Fibroblast of lung (primary cell): ENCODE data around the gene PKIG. TPM values are rescaled to one million over a fixed set of nuclear protein-coding genes. Genes with fewer than 3 reads are reported as not detected.
A peak's percentile ranks its signal among the peaks of the same experiment; 100 is the strongest.
"Not testable (repeated sequence)": the region's sequence is repeated elsewhere in the genome, so short reads cannot be mapped to it uniquely, and the experiment has no call there.

Experiments used
- DNase-seq, 2 donors: peaks; one replicate each; pipeline versions ENCODE4 v3.0.0 to v3.0.0-alpha.2; 2010; ENCODE audit warnings: low read depth in 2 of 2
- H2AFZ ChIP-seq: 2 replicates; pipeline ENCODE4 v1.5.1; 2012; ENCODE audit warnings: low read length, control low read depth, inconsistent platforms
- H3K27ac ChIP-seq: 2 replicates; pipeline ENCODE4 v1.5.1; 2011; ENCODE audit warnings: low read length, control low read depth; ENCODE audit not compliant: insufficient read depth
- H3K27me3 ChIP-seq: 2 replicates; pipeline ENCODE4 v1.5.1; 2011; ENCODE audit warnings: mild to moderate bottlenecking, low read length; ENCODE audit not compliant: control insufficient read depth, insufficient read depth
- H3K36me3 ChIP-seq: 2 replicates; pipeline ENCODE4 v1.5.1; 2011; ENCODE audit warnings: low read length; ENCODE audit not compliant: control insufficient read depth, insufficient read depth
- H3K4me1 ChIP-seq: 2 replicates; pipeline ENCODE4 v1.5.1; 2011; ENCODE audit warnings: low read length; ENCODE audit not compliant: control insufficient read depth, insufficient read depth; ENCODE audit errors: extremely low read depth
- H3K4me2 ChIP-seq: 2 replicates; pipeline ENCODE4 v1.5.1; 2011; ENCODE audit warnings: low read length, control low read depth; ENCODE audit not compliant: insufficient read depth; ENCODE audit errors: extremely low read depth
- H3K4me3 ChIP-seq, 4 experiments: fragments of 200-600 bp in 1 of 4; sonication (generic) in 1 of 4; replicated peaks in 1 of 4; 2 replicates each; pipeline ENCODE4 v1.5.1; 2011 to 2016; ENCODE audit warnings: low read length in 4 of 4, low read depth in 3 of 4, mild to moderate bottlenecking in 3 of 4, control low read depth in 2 of 4, inconsistent platforms in 1 of 4, mixed read lengths in 1 of 4; ENCODE audit not compliant: insufficient read depth in 1 of 4; ENCODE audit errors: control extremely low read depth in 1 of 4
- H3K79me2 ChIP-seq: 2 replicates; pipeline ENCODE4 v1.5.1; 2012; ENCODE audit warnings: mild to moderate bottlenecking, low read length, inconsistent platforms; ENCODE audit not compliant: control insufficient read depth, insufficient read depth
- H3K9ac ChIP-seq: 2 replicates; pipeline ENCODE4 v1.5.1; 2011; ENCODE audit warnings: mild to moderate bottlenecking, low read length, control low read depth; ENCODE audit not compliant: insufficient read depth
- H3K9me3 ChIP-seq: 2 replicates; pipeline ENCODE4 v1.5.1; 2012; ENCODE audit warnings: low read depth, low read length; ENCODE audit not compliant: control insufficient read depth, insufficient read depth
- H4K20me1 ChIP-seq: 2 replicates; pipeline ENCODE4 v1.5.1; 2011; ENCODE audit warnings: low read length; ENCODE audit not compliant: control insufficient read depth, insufficient read depth; ENCODE audit errors: extremely low read depth
- EZH2 ChIP-seq: IDR thresholded peaks from 2 replicates; pipeline ENCODE4 v1.5.1; 2012; ENCODE audit warnings: low read length, control low read depth, mild to moderate bottlenecking; ENCODE audit errors: missing control alignments
- polyA plus RNA-seq, 2 donors: library from polyadenylated mRNA; depleted of rRNA in 1 of 2; stranded (reverse) in 1 of 2; unstranded in 1 of 2; fragments of >200 nt; gene quantifications; 2 replicates each; pipeline ENCODE4 v1.2.1, GENCODE V29; 2011 to 2012; ENCODE audit warnings: missing spikeins in 1 of 2
- total RNA-seq: library from RNA; depleted of rRNA; stranded (reverse); fragments of >200 nt; gene quantifications from 2 replicates; pipeline ENCODE4 v1.2.1, GENCODE V29; 2014
- TF ChIP-seq, protein P1 (sequence below), 2 donors: IDR thresholded peaks in 1 of 2; conservative IDR thresholded peaks in 1 of 2; 1 replicate in 1 of 2; 2 replicates in 1 of 2; pipeline ENCODE4 v1.5.1; 2011 to 2012; ENCODE audit warnings: low read length in 2 of 2, control low read depth in 1 of 2, inconsistent platforms in 1 of 2, low read depth in 1 of 2, mild to moderate bottlenecking in 1 of 2

PKIG gene
- total and polyA plus RNA-seq, 2 donors (not counting 1 experiment from before 2014, with no cell fraction given): 192 to 234 TPM

DNA sequence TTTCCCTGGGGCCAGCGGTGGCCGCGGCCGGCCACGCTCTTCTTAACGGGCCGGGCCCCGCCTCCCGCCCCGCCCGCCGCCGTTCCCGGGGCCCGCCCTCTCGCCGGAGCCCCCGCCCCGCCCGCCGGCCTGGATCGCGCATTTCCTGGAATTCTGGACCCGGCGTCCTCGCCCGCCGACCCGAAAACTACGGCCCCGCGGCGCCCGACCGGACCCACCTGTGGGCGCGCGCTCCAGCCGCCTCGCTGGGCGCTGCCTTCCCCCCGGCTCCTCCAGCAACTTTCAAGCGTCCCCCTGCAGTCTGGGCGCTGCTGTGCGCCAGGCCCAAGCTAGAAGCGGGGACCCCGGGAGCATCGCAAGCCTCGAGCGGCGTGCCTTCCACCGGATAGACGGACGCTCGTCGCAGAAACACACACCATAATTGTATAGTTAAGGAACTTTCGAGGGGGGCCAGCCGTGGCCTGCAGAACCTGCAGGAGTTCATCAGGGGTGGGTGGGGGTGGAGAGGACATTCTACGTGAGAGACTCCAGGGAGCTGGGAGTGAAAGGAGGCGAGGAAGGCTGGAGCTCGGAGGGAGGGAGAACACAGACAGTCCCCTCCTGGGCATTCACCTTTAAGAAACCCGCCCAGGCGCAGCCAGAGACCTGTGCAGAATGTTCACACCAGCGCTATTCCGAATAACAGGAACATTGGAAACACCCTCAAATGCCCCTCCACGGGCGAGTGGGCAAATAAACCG lies 69.5 kb downstream of the PKIG start, which contains the start of gene ADA:
TSS of gene ADA (minus strand) at position 16 of the 740 bp plus-strand sequence. CDS start 92 bp downstream, outside the sequence.
- peak in 1 of 2 donors; percentile 38 for DNase-seq

DNA sequence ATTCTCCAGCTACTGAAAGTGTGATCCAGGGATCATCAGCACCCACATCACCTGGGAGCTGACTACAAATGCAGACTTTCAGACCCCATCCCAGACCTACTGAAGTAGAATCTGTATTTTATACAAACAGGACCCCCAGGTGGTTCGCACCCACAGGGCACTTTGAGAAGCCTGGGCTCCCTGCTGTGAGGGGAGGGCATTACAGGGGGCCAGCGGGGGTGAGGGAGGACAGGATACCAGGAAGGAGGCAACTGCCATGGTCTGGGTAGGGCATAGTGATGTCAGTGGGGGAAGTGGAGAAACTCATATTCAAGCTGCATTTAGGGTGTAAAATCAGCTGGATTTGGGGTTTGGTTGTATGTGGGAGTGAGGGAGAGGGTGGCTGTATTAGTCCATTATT lies 71.2 kb downstream of the PKIG start:
- Histone ChIP-seq H3K27ac (no peak overlapping the region), H2AFZ (no peak overlapping the region), H3K4me3 (no peak overlapping the region), H3K4me2 (no peak overlapping the region), H3K9ac (no peak overlapping the region), H3K27me3 (peaks cover 20% of the 10 kb centered on the region), H3K4me1 (peaks cover 2% of the 10 kb centered on the region), H3K36me3 (no peaks in the 10 kb centered on the region), H4K20me1 (no peaks in the 10 kb centered on the region), H3K79me2 (no peaks in the 10 kb centered on the region), H3K9me3 (no peaks in the 10 kb centered on the region)
- no peak for DNase-seq
- TF ChIP-seq, protein P1, sequence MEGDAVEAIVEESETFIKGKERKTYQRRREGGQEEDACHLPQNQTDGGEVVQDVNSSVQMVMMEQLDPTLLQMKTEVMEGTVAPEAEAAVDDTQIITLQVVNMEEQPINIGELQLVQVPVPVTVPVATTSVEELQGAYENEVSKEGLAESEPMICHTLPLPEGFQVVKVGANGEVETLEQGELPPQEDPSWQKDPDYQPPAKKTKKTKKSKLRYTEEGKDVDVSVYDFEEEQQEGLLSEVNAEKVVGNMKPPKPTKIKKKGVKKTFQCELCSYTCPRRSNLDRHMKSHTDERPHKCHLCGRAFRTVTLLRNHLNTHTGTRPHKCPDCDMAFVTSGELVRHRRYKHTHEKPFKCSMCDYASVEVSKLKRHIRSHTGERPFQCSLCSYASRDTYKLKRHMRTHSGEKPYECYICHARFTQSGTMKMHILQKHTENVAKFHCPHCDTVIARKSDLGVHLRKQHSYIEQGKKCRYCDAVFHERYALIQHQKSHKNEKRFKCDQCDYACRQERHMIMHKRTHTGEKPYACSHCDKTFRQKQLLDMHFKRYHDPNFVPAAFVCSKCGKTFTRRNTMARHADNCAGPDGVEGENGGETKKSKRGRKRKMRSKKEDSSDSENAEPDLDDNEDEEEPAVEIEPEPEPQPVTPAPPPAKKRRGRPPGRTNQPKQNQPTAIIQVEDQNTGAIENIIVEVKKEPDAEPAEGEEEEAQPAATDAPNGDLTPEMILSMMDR (conservative IDR thresholded peaks at IDR 0.05 in 1 of 2, IDR thresholded peaks at IDR 0.05 in 1 of 2; ENCODE audit: low read depth in 1 of 2, low read length in 2 of 2): no peak
- TF ChIP-seq EZH2: no peak

More for the DNA sequence above, 69.5 kb downstream of the PKIG start, which contains the start of gene ADA:
- no peaks in the 10 kb centered on the region for H3K79me2 ChIP-seq
- H2AFZ ChIP-seq: peak within 1 kb of the TSS; percentile 14
- H4K20me1 ChIP-seq: no peaks in the 10 kb centered on the region
- H3K4me2 ChIP-seq: peak within 1 kb of the TSS; percentile 77
- H3K9ac ChIP-seq: peak within 1 kb of the TSS; percentile 48
- H3K27ac ChIP-seq: no peak within 1 kb of the TSS
- peaks cover 2% of the 10 kb centered on the region for H3K4me1 ChIP-seq
- peaks cover 20% of the 10 kb centered on the region for H3K27me3 ChIP-seq
- no peaks in the 10 kb centered on the region for H3K9me3 ChIP-seq
- no peak for TF ChIP-seq EZH2
- TF ChIP-seq, protein P1 (conservative IDR thresholded peaks at IDR 0.05 in 1 of 2, IDR thresholded peaks at IDR 0.05 in 1 of 2; ENCODE audit: low read depth in 1 of 2, low read length in 2 of 2): peak in 1 of 2 donors; percentile 11
- H3K36me3 ChIP-seq: no peaks in the 10 kb centered on the region
- H3K4me3 ChIP-seq: peak within 1 kb of the TSS; percentile 57 to 92 (median 67)

DNA sequence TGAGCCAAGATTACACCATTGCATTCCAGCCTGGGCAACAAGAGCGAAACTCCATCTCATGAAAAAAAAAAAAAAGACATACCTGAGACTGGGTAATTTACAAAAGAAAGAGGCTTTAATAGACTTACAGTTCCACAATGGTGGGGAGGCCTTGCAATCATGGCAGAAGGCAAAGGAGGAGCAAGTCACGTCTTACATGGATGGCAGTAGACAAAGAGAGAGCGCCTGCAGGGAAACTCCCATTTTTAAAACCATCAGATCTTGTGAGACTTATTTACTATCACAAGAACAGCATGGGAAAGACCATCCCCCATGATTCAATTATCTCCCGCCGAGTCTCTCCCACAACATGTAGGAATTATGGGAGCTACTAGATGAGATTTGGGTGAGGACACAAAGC lies 71.8 kb downstream of the PKIG start:
- not testable (repeated sequence) for H3K36me3 ChIP-seq

More for the DNA sequence above, 71.8 kb downstream of the PKIG start:
- not testable (repeated sequence) for H3K4me3 ChIP-seq, DNase-seq, H3K79me2 ChIP-seq, H4K20me1 ChIP-seq, H3K4me1 ChIP-seq, H3K9ac ChIP-seq, H3K9me3 ChIP-seq, H3K4me2 ChIP-seq, H2AFZ ChIP-seq, H3K27ac ChIP-seq
- peaks cover 20% of the 10 kb centered on the region for H3K27me3 ChIP-seq
